NB4 (cell line): Measurements from ENCODE around the gene C2CD2L.
"Not testable (repeated sequence)": the region's sequence is repeated elsewhere in the genome, so short reads cannot be mapped to it uniquely, and the experiment has no call there.

Experiments used
- DNase-seq: peaks from one replicate; pipeline ENCODE4 v3.0.0; 2010; ENCODE audit warnings: low read depth
- H3K4me3 ChIP-seq: one replicate; pipeline ENCODE4 v1.5.1; 2011; ENCODE audit warnings: mild to moderate bottlenecking, low read depth, low read length, moderate library complexity
- MAX ChIP-seq: IDR thresholded peaks from 2 replicates; pipeline ENCODE4 v1.6.1; 2011; ENCODE audit warnings: low read depth, low read length
- MYC ChIP-seq: IDR thresholded peaks from 2 replicates; pipeline ENCODE4 v1.6.1; 2011; ENCODE audit warnings: low read depth, low read length
- POLR2A ChIP-seq: IDR thresholded peaks from 2 replicates; pipeline ENCODE4 v1.6.1; 2011; ENCODE audit warnings: mild to moderate bottlenecking; ENCODE audit not compliant: insufficient read length; ENCODE audit errors: extremely low read depth
- TF ChIP-seq, protein P1 (sequence below): IDR thresholded peaks from one replicate; pipeline ENCODE4 v1.5.1; 2012; ENCODE audit warnings: low read depth, low read length

The C2CD2L gene

DNA sequence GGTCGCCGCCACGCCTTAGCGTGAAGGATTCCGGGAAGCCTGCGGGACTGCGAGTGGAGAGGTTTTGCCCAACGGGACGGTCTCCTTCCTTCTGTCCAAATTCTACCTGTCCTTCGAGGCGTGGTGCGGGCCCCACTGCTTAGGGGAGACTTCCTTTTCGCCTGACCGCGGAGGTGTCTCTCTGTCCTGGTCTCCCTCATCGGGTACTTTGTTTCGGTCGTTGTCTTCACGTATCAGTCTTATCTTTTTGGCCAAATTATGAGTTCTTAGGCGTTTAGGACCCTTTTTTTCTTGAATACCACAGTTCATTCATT is 14.6 kb downstream of the C2CD2L start:
- peak overlapping the region; percentile 87 for H3K4me3 ChIP-seq
- DNase-seq = no peak
- TF ChIP-seq, protein P1, sequence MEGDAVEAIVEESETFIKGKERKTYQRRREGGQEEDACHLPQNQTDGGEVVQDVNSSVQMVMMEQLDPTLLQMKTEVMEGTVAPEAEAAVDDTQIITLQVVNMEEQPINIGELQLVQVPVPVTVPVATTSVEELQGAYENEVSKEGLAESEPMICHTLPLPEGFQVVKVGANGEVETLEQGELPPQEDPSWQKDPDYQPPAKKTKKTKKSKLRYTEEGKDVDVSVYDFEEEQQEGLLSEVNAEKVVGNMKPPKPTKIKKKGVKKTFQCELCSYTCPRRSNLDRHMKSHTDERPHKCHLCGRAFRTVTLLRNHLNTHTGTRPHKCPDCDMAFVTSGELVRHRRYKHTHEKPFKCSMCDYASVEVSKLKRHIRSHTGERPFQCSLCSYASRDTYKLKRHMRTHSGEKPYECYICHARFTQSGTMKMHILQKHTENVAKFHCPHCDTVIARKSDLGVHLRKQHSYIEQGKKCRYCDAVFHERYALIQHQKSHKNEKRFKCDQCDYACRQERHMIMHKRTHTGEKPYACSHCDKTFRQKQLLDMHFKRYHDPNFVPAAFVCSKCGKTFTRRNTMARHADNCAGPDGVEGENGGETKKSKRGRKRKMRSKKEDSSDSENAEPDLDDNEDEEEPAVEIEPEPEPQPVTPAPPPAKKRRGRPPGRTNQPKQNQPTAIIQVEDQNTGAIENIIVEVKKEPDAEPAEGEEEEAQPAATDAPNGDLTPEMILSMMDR = no peak
- no peak for TF ChIP-seq POLR2A
- TF ChIP-seq MAX = no peak
- TF ChIP-seq MYC = no peak

DNA sequence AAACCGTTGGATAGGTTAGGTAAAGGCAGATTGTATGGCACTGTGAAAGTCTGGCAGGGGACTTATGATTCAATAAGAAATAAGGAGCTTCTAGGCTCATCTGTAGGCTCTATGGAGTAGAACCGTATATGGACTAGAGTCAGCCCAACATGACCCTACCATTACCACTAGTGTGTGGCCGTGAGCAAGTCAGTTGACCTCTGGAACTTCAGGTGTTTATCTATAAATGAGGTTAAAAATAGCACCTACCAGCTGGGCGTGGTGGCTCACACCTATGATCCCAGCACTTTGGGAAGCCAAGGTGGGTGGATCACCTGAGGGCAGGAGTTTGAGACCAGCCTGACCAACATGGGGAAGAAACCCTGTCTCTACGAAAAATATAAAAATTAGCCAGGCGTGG is 18.7 kb downstream of the C2CD2L start:
- DNase-seq = no peak

GRCh38 chr11:119126675-119127268 is 19.6 kb downstream of the C2CD2L start:
- no peak for TF ChIP-seq MYC
- no peak for TF ChIP-seq MAX
- TF ChIP-seq POLR2A = no peak
- TF ChIP-seq, protein P1 = no peak
- DNase-seq = no peak
- H3K4me3 ChIP-seq = no peak overlapping the region

More for the DNA sequence above, 18.7 kb downstream of the C2CD2L start:
- H3K4me3 ChIP-seq = no peak overlapping the region
- TF ChIP-seq MAX (no peak), MYC (no peak)
- TF ChIP-seq, protein P1 = no peak

DNA sequence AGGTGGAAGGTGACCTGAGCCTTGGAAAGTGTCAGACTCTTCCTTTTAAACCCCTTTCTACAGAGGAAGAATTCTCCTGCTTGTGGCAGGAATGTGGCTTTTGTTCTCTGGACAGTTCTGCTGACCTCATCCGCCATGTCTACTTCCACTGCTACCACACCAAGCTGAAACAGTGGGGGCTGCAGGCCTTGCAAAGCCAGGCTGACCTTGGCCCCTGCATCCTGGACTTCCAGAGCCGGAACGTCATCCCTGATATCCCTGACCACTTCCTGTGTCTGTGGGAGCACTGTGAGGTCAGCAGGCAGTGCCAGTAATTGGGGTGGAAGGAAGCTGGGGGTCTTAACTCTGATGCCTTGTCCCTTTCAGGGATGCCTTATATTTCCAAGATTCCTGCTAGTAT is 23.5 kb downstream of the C2CD2L start:
- TF ChIP-seq POLR2A = no peak
- no peak for TF ChIP-seq MAX
- TF ChIP-seq, protein P1 = no peak
- no peak for TF ChIP-seq MYC
- no peak overlapping the region for H3K4me3 ChIP-seq
- no peak for DNase-seq

GRCh38 chr11:119134389-119134978 is 27.3 kb downstream of the C2CD2L start:
- H3K4me3 ChIP-seq = no peak overlapping the region
- DNase-seq = peak; percentile 57
- TF ChIP-seq, protein P1 = peak; percentile 78
- no peak for TF ChIP-seq MAX

DNA sequence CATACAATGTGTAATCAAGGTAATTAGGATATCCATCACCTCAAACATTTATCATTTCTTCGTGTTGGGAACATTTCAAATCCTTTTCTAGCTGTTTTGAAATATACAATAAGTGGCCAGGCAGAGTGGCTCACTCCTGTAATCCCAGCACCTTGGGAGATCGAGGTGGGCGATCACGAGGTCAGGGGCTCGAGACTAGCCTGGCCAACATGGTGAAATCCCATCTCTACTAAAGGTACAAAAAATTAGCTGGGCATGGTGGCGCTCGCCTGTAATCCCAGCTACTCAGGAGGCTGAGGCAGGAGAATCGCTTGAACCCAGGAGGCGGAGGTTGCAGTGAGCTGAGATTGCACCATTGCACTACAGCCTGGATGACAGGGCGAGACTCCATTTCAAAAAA is 32.1 kb downstream of the C2CD2L start:
- DNase-seq, H3K4me3 ChIP-seq: not testable (repeated sequence)
